ENCODE data around the gene ZC3H12C.
A peak's percentile ranks its signal among the peaks of the same experiment; 100 is the strongest.

The ZC3H12C gene

DNA sequence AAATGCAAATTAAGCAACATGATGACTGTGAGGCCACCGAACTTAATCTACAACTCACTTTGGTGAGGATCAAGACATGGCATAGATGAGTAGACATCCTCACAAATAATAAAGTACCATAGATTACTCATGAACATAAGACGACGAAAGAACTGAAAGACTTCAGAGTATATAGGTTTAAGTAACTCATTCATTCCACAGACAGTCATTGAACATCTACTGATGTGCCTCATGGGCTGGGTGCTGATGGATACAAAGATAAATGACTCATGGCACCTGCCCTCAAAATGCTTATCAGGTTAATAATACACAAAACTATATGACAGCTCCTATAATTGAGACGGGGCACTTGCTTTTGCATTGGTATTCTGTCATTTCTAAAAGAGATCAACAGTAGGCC lies 63.3 kb downstream of the ZC3H12C start:
- no peak for DNase-seq

- no peak for DNase-seq
Observed at GRCh38 chr11:110158317-110159200, 65.4 kb downstream of the ZC3H12C start.

- DNase-seq = no peak
Observed at GRCh38 chr11:110159476-110159875, 66.3 kb downstream of the ZC3H12C start.

DNA sequence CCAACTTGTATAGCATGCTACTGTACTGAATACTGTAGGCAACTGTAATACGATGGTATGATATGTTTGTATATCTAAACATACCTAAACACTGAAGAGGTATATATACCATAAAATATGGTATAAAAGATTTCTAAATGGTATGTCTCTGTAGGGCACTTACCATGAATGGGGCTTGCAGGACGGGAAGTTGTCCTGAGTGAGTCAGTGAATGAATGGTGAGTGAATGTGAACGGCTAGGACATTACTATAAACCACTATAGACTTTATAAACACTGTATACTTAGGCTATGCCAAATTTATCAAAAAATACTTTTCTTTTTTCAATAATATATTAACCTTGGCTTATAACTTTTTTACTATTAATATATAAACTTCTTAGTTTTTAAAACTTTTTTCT lies 66.8 kb downstream of the ZC3H12C start:
- DNase-seq = no peak

DNA sequence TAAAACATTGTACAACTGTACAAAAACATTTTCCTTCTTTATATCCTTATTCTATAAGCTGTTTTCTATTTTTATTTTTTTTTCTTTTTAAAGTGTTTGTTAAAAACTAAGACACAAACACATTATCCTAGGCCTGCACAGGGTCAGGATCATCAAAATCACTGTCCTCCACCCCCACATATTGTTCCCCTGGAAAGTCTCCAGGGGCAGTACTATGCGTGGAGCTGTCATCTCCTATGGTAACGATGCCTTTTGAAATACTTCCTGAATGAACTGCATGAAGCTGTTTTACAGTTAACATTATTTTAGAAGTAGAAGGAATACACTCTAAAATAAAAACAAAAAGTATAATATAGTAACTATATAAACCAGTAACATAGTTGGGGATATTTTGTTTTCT lies 67.2 kb downstream of the ZC3H12C start:
- DNase-seq = no peak

DNA sequence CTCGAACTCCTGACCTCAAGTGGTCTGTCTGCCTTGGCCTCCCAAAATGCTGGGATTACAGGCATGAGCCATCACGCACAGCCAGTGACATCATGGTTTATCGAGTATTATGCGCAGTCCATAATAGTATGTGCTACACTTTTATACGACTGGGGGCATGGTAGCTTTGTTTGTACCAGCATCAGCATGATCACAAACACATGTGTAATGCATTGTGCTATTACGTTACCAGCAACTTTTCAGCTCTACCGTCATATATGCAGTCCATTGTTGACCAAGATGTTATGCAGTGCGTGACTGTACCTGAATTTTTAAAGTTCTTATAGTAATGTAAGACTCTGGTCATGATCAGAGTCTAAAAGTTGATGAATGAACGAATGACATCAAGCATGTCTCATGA lies 67.9 kb downstream of the ZC3H12C start:
- no peak for DNase-seq

GRCh38 chr11:110162216-110162615 lies 69.0 kb downstream of the ZC3H12C start:
- no peak for DNase-seq

DNA sequence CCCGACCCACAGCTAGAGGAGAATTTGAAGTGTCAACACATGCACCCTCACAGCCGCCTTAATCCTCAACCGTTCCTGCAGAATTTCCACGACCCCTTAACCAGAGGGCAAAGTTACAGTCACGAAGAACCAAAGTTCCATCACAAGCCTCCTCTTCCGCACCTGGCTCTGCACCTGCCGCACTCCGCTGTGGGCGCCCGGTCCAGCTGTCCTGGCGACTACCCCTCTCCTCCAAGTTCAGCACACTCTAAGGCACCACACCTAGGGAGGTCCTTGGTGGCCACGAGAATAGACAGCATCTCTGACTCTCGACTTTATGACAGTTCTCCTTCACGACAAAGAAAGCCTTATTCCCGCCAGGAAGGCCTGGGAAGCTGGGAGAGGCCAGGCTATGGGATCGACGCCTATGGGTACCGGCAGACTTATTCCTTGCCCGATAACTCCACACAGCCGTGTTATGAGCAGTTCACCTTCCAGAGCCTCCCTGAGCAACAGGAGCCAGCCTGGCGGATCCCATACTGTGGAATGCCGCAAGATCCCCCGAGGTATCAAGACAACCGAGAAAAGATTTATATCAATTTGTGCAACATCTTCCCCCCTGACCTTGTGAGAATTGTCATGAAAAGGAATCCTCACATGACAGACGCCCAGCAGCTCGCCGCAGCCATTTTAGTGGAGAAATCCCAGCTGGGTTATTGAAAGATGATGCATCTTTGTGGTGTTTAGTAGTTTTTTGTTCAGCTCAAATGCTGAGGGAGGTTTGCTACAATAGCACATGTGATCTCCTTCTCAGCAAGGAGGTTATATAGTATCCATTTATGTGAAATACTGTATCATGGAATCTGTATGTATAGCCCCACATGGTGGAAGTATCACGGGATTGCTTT lies 72.1 kb downstream of the ZC3H12C start:
- DNase-seq = no peak

GRCh38 chr11:110168033-110168803 lies 75.0 kb downstream of the ZC3H12C start:
- DNase-seq = no peak

GRCh38 chr11:110169738-110170137 lies 76.5 kb downstream of the ZC3H12C start:
- no peak for DNase-seq

GRCh38 chr11:110172468-110173065 lies 79.4 kb downstream of the ZC3H12C start:
- DNase-seq = no peak

DNA sequence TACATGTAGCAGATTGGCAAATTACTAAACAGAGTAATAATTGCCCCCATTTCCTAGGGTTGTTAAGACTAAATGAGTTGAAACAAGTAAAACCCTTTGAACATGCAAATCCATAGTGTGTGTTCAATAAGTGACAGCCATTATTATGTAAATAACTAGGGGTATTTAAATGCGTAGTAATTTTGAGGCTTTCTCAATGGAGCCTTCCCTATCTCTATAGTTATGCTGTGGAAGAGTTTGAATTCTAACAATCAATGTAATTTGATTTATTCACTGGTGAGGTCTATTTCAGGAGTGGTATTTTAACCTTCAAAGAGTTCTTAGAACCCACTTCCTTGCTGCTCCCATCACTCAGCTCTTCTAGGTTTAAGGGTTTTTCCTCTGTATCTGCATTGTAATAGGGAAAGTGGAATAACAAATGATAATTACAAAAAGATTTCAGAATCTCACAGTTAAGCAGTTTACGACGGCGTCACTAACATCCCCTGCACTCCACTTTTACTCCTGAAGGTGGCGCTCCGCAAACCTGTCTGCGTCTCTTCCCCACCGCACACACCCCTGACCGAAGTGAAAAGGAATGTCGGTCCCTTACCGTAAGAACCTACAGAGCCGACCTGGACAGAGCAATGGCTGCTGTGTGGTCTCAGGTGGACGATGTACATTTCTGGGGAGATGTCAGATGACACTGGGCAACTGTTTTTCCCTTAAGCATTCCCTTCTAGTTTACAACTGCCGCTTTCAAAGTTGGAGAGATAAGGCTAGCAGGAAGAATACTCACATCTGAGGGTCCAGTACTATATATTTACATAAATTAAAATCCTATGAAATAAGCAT lies 80.8 kb downstream of the ZC3H12C start:
- peak; percentile 66 for DNase-seq

- DNase-seq = no peak
Observed at GRCh38 chr11:110174645-110175310, 81.6 kb downstream of the ZC3H12C start.

GRCh38 chr11:110176366-110177085 lies 83.3 kb downstream of the ZC3H12C start:
- DNase-seq = no peak

DNA sequence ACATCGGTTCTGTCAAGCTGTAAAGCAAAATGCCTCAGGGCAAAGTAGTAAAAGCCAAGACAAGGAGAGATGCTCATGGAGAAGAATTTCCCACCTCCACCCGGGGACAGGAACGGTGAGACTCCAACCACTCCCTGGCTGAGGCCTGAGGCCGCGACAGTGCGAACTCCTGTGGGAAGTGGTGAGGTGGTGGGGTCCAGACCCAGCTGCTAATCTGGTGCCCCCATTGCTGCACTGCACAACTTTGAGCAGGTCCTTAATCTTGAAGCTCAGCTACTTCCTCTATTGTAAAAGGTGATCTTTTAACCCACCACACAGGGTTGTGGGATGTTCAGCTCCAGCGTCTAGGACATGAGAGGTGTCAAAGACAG lies 83.9 kb downstream of the ZC3H12C start:
- no peak for DNase-seq

GRCh38 chr11:110179064-110179463 lies 85.9 kb downstream of the ZC3H12C start:
- no peak for DNase-seq

- no peak for DNase-seq
Observed at GRCh38 chr11:110182886-110183285, 89.7 kb downstream of the ZC3H12C start.

DNA sequence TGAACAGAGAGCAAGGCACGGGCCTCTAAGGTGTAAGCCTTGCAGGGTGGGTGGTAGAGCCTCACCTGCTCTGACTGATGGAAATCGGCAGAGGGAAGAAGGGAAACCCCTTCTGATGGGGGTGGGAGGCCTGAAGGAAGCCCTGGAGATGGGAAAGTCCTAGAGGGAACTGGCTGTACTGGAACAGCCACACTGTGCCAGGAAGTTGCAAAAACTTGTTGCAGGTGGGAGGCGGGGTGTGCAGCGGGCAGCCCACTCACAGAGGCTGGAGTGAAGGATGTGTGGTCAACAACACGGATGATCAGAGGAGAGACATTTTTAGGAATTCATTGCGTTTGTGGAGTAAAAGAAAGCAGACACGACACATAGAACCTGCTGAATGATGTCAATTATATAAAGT lies 91.3 kb downstream of the ZC3H12C start:
- DNase-seq = no peak

- no peak for DNase-seq
Observed at GRCh38 chr11:110185121-110185591, 92.0 kb downstream of the ZC3H12C start.

GRCh38 chr11:110185599-110185998 lies 92.4 kb downstream of the ZC3H12C start:
- no peak for DNase-seq

Data from activated CD4-positive, CD25-positive, alpha-beta regulatory T cell treated with anti-CD3 and anti-CD28 coated beads, Interleukin-2, amount 50 U/mL, for 72 hours (primary cell).